HG02571 (cell line): ENCODE measurements around the gene MARK2.
A peak's percentile ranks its signal among the peaks of the same experiment; 100 is the strongest.
"Not testable (repeated sequence)": the region's sequence is repeated elsewhere in the genome, so short reads cannot be mapped to it uniquely, and the experiment has no call there.

Experiments used
- ATAC-seq: cut with Tn5 transposase; IDR thresholded peaks from one replicate; pipeline ENCODE4 v1.9.1; 2021; ENCODE audit warnings: mild to moderate bottlenecking, moderate library complexity; ENCODE audit not compliant: unreplicated experiment

Gene MARK2

DNA sequence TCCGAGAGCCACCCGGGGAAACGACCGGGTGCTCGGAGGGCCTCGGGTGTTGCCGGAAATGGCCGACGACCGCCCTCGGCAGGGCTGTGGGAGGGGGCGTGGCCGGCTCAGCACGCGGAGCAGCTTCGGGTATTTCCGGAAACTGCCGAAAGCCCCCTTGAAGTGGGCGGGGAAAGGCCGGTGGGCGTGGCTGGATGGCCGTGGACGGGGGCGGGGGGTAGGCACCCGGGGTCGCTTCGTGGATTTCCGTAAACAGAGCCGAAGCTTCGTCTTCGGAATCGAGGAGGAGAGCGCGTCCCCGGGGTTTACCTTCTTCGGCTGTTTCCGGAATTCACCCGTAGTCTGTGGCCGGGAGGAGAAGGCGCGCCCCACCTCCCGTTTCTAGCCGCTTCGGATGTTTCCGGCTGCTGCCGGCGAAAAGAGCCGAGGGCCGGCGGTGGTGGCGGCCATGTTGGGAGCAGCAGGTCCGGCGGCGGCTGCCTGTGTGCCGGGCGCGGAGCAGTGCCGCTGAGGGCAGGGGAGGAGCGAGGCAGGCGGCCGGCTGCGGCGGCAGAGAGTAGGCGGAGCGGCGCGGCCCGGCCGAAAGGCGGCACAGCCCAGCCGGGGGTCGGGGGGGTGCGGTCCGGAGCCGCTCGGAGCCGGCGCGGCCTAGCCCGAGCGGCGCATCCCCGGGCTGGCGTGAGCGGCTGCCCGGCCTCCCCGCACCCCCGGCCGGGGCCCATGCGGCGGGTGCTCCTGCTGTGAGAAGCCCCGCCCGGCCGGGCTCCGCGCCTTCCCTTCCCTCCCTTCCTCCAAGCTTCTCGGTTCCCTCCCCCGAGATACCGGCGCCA, at the start of gene MARK2:
MARK2 (plus strand) TSS at position 433 of the 830 bp plus-strand sequence; CDS start at position 830, 397 bp downstream.
- peak; percentile 67 for ATAC-seq

DNA sequence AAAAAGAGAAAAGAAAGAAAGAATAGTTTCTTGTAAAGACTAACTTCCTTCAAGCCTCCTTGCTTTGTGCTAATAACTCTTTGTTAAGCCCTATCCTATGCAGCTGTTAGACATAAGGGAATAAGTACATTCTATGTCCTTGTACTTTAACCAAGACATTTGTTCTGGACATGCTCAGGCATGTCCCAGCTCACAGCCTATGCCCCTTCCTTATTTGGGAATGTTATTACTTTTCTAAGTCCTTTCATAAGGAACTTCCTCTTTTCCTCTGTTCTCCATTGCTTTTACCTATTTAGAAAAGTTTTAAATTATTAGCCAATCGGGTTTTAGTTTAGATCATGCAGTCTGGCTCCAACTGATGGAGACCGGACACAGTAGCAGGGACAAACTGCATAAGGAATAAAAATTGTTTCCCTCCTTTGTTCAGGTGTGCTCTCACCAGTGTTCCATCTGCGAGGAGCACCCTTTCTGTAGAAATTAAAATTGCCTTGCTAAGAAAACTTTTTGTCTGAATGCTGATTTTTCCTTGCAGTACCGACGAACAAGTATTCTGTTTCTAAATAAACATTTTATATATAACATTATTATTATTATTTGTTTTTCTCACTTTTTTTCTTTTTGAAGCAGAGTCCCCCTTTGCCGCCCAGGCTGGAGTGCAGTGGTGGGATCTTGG, 47.3 kb upstream of the MARK2 start:
- ATAC-seq = no peak

DNA sequence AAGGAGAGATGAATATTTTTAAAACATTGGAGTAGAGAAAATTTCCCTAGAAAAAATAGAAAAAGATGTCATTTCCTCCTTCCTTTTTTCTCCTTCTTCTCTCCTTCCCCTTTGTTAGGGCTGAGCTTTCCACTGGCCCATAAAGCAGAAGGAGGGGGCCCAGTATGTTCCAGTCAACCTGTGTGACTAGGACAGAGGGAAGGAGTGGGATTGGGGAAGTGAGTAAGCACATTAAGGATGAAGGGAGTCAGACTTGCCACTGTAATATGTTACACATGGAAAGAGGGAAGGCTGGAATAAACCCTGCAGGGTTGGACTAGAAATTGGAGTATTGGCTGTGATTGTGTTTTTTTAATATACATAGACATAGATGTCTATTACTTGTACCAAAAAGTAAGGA, 45.7 kb upstream of the MARK2 start:
- ATAC-seq = no peak

DNA sequence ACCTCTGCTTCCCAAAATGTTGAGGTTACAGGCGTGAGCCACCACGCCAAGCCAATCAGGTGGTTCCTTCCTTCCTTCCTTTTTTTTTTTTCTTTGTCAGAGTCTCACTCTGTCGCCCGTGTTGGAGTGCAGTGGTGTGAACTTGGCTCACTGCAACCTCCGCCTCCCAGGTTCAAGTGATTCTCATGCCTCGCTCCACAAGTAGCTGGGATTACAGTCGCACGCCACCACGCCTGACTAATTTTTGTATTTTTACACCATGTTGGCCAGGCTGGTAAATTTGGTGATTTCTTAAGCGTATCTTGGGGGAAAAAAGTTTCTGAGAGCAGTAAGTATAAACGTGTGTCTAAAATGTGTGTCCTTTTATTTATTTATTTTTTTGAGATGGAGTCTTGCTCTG, 43.8 kb upstream of the MARK2 start:
- no peak for ATAC-seq

DNA sequence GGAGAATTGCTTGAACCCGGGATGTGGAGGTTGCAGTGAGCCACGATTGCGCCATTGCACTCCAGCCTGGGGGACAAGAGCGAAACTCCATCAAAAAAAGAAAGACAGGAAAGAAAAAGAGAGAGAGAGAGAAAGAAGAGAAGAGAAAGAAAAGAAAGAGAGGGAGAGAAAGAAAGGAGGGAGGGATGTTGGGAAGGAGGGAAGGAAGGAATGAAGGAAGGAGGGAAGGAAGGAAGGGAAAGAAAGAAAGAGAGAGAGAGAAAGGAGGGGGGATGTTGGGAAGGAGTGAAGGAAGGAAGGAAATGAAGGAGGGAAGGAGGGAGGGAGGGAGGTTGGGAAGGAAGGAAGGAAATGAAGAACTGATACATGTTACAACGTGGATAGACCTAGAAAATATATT, 38.0 kb upstream of the MARK2 start:
- no peak for ATAC-seq

DNA sequence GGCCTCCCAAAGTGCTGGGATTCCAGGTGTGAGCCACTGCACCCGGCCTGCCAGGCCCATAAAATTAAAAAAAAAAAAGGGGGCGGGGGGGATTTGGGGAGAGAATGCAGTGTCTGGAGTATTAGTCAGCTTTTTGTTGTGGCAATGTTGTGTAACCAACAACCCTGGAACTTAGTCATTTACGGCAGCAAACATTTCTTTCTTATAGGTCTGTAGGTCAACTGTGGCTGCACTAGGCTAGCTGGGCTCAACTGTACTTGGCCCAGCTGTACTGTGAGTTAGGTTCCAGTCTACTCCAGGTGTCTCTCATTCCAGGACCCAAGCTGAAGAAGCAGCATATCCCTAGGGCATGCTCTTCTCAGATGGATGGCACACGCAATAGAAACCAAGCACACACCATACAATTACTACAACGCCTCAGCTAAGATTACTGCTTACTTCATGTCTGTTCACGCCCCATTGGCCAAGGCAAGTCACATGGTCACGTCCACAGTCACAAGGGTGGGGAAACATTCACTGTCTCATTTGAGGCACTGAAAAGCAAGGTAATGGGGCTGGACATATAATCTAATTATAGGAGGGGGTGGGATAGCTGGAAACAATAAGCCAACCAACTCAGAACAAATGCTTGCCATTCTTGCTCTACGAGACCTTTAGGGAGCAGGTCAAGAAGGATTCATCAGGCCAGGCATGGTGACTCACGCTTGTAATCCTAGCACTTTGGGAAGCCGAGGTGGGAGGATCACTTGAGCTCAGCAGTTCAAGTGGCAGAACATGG, 36.1 kb upstream of the MARK2 start:
- ATAC-seq = no peak

DNA sequence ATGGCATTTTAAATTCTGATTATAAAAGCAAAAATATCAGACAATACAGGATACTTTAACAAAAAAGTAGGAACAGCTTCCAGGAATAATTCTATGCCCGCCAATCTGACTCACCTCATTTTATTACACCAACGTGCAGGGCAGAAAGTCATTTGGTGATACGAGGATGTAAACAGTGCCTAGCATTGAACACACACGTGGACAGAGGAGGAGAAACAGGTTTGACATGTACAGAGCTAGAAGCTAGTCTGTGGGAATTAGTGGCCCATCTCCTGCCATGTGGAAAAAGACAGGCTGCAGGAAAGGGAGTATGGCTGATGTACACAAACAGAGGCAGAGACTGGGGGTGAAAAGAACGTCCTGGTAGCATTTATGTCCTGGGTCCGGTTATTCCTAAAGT, 34.7 kb upstream of the MARK2 start:
- no peak for ATAC-seq

DNA sequence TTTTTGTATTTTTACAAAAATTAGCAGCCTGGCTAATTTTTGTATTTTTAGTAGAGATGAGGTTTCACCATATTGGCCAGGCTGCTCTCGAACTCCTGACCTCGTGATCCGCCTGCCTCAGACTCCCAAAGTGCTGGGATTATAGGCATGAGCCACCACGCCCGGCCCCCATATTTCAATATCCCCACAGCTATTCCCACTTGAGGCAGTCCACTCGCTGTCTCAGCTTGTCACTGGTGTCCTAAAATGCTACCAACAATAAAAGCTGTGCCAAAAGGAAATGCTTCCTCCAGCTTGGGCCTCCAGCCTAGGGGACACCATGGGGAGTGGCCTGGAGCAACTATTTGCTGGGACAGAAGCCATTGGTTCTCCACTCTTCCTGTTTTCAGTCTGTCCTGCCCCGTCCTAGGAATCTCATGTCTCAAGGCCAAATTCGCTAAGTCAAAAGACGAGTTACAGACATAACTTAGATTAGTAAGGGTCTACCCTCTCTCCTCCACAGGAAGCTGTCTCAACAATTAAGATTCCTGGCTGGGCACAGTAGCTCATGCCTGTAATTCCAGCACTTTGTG, 33.0 kb upstream of the MARK2 start:
- no peak for ATAC-seq

DNA sequence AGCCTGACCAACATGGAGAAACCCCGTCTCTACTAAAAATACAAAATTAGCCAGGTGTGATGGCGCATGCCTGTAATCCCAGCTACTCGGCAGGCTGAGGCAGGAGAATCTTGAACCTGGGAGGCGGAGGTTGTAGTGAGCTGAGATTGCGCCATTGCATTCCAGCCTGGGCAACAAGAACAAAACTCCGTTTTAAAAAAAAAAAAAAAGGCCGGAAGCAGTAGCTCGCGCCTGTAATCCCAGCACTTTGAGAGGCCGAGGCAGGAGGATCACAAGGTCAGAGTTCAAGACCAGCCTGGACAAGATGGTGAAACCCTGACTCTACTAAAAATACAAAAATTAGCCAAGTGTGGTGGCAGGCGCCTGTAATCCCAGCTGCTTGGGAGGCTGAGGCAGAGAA, 28.5 kb upstream of the MARK2 start:
- not testable (repeated sequence) for ATAC-seq

DNA sequence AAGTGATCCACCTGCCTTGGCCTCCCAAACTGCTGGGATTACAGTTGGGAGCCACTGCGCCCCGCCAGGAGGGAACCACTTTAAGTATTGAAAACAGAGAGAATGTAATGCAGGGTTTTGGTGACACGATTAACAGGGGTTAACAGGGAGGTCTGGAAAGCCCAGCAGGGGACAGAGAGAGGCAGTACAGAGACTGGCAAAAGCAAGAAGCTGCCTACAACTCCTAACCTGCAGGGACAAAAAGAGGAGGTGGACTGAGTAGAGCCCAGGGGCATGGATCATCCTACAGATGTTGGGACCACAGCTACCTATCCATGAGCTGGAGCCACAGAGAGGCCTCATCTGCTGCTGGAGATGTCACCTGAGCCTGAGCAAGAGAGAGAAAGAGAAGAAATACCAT, 27.4 kb upstream of the MARK2 start:
- ATAC-seq = no peak

DNA sequence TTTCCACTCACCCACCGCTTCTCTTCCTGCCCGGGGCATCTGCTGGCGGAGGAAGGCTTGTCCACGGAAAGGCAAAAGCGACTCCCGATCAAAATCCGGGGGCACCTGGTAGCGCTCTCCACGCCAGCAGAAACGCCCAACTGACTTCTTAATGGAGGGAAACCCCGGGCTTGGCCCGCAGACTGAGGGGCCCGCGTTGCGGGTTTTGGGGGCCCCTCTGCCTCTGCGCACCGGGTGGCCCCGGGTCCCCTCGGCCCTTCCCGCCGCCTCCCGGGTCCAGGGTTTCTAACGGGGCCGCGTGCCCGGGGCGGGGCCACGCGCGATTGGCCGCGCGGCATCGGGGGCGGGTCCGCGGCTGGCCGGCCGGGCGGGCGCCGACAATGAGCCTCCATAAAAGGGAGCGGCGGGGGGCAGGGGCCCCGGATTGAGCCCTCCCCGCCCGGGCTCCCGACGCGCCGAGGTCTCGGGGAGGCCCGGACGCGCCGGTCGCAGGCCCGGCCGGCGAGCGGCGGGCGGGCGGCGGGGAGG, 25.8 kb upstream of the MARK2 start, which contains the start of gene SPINDOC:
SPINDOC (plus strand) TSS at position 422 of the 528 bp plus-strand sequence. CDS start 231 bp downstream, outside the sequence.
- ATAC-seq = peak; percentile 71

DNA sequence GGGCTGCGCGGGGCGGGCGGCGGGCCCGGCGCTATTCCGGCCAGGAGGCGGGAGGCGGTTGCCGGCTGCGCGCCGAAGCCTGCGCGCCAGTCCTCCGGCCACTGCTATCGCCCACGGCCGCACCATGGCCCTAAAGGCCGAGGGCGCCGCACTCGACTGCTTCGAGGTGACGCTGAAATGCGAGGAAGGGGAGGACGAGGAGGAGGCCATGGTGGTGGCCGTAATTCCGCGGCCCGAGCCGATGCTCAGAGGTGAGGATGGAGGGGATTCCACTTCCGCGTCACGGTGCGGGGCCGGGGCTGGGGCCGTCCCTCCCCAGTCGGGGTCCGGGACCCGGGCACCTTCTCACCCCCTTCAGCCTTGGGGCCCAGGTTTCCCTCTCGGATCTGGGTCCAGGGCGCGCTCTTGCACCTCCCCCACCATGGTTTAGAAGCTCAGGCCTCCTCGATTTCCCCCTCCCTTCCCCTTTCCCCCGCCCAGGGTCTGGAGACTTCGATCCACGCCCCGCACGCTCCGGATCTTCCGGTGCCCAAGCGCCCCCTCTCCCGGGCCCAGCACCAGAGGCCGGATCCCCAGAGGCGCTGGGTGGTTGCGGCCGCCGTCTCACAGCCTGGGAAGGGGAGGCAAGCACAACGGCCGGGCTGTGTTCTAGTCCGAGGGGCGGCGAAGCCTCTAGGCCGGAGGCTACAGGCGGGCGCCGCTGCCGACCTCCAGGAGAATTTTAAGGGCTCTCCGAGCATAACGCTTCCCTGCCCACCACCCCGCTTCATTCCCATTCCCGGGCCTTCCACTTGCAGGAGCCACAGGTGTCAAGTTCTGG, 25.1 kb upstream of the MARK2 start:
- ATAC-seq = peak; percentile 43

DNA sequence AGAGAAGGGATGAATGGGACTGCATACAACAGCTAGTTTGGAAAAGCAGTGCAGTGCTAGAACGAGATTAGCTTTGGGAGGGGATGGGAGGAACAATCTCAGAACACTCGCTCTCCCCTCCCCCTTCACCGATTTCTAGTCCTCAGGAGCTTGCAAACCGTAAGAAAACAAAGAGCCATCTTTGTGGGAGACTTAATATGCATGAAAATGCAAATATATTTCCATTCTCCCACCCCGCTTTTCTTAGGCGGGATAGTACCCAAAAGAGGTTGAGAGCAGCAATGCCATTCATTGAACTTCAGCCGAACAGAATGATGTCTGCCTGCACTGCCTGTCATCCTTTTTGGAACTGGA, 24.6 kb upstream of the MARK2 start:
- no peak for ATAC-seq

DNA sequence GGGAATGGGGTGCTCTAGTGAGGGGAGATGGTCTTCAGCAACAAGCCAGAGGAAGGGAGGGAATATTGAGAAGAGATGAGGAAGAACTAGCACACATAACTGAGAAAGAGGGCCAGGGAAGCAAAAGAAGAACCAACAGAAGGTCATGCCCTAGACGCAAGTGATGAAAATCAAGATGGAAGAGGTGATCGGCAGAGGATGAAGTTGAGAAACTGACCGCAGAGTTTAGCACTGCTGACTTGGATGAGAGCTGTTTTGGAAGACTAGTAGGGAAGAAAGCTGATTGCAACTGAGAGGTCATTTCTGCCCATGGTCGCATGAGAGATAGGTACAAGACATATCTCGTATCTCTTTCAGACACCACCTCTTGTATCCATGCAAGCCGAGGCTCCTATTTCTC, 22.7 kb upstream of the MARK2 start:
- ATAC-seq = no peak

DNA sequence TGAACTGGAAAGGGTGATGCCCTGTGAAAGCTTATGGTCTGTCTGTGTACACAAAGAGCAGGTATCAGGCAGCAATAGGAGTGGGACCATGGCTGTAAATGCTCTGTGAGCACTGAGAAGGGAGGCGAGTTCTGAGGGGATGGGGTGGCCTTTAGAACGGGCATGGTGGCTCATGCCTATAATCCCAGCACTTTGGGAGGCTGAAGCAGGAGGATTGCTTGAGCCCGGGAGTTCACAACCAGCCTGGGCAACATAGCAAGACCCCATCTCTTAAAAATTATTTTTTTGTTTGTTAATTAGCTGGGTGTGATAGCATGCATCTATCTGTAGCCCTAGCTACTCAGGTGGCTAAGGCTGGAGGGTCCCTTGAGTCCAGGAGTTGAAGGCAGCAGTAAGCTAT, 22.2 kb upstream of the MARK2 start:
- no peak for ATAC-seq

DNA sequence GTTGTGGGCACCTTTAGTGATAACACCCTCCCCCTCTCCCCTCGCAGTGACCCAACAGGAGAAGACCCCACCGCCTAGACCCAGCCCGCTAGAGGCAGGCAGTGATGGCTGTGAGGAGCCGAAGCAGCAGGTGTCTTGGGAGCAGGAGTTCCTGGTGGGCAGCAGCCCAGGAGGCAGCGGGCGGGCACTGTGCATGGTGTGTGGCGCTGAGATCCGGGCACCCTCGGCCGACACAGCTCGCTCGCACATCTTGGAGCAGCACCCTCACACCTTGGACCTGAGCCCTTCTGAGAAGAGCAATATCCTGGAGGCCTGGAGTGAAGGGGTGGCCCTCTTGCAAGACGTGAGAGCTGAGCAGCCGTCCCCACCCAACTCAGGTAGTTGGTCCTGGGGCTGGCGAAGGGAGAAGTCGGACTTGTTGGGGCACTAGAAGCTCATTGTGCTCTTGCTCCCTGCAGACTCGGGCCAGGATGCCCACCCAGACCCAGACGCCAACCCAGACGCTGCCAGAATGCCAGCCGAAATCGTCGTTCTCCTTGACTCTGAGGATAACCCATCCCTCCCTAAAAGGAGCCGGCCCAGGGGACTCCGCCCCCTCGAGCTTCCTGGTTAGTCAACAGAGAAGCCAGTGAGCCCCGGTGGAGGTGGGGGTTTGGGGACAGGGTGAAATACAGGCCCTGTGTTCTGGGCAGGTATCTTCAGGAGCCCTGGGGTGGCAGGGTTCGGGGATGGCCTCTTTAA, 21.0 kb upstream of the MARK2 start:
- ATAC-seq = no peak

DNA sequence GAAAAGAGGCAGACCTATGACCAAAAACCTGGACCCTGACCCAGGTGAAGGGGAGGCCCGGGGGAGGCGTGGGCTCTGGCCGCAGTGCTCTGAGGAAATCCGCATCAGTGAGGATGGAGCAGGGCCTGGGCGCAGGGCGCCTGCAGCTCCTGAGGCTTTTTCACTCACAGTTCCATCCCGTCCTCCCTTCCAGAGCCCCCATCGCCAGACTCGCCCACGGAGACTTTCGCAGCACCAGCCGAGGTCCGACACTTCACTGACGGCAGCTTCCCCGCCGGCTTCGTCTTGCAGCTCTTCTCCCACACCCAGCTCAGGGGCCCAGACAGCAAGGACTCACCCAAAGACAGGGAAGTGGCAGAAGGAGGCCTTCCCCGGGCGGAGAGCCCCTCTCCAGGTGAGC, 20.3 kb upstream of the MARK2 start:
- no peak for ATAC-seq

DNA sequence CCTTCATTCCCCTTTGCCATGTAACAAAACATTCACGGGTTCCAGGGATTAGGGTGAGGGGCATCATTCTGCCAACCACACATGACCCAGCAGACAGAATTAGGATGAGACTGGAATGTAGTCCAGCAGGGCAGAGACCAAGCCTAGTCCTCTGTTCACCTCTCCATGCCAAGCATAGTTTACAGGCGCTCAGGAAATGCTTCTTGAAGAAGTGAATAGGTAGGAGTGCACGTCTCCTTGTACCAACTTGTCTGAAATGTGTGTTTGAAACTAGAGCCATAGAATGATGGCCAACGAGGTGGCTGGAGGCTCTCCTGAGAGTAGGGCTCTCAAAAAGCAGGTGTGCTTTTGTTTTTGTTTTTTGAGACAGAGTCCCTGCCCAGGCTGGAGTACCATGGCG, 17.5 kb upstream of the MARK2 start:
- ATAC-seq = no peak

DNA sequence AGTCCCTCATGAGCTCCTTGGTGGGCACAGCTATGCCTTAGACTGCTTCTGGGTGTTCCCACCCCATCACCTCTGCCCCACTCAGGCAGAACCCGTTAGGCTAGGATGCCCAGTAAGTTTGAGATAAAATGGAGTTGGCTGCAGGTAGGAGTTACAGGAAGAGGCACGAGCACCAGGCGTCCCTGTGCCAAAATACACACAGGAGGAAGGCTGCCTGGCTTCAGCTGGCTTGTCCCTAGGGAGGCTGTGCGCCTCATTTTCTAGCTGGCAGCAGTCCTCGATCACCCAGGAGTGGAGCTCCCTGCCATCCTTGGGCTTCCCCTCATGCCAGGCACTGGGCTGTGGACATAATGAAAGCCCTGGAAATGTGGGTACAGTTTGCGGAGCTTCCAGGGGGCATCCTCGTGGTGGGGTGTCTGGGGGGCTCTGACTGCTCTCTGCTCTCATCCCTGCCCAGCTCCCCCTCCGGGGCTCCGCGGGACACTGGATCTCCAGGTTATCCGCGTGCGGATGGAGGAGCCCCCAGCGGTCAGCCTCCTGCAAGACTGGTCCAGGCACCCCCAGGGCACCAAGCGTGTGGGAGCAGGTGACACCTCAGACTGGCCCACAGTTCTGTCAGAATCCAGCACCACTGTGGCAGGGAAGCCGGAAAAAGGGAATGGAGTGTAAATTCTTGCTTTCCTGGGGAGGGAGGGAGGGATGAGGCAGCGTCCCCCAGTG, 12.3 kb upstream of the MARK2 start:
- no peak for ATAC-seq
